ENCODE data around the gene ELL. TPM values are rescaled to one million over a fixed set of nuclear protein-coding genes. Genes with fewer than 3 reads are reported as not detected.
A peak's percentile ranks its signal among the peaks of the same experiment; 100 is the strongest.

Gene ELL
- total and polyA plus RNA-seq, 9 of the 15 experiments (the other 6 are each of a cell fraction or from before 2014, with no cell fraction given) = 0.24 to 22.5 (median 4.1) TPM

GRCh38 chr19:18478545-18479311, 43.1 kb downstream of the ELL start (continued):
- TF ChIP-seq CEBPZ (IDR thresholded peaks at IDR 0.05; ENCODE audit: borderline replicate concordance, low read depth, low read length) (no peak), SMARCE1 (IDR thresholded peaks at IDR 0.05) (peak; percentile 25; the same call in 1 of the 2 replicates), ETV5 (CRISPR knock-in tag; IDR thresholded peaks at IDR 0.05; ENCODE audit: low read depth) (peak; percentile 86; the same call in 1 of the 2 replicates), MXI1 (IDR thresholded peaks at IDR 0.05; ENCODE audit: low read depth, low read length) (no peak), ESRRA (IDR thresholded peaks at IDR 0.05; ENCODE audit: borderline replicate concordance, low read depth) (no peak), ELF2 (CRISPR knock-in tag; IDR thresholded peaks at IDR 0.05) (peak; percentile 79), NR4A1 (CRISPR knock-in tag; IDR thresholded peaks at IDR 0.05) (no peak), NR4A1 (tag; IDR thresholded peaks at IDR 0.05) (no peak), RNF219 (CRISPR knock-in tag; IDR thresholded peaks at IDR 0.05) (no peak), CCNT2 (IDR thresholded peaks at IDR 0.05; ENCODE audit: borderline replicate concordance, extremely low read depth, insufficient read length, low read depth, low read length) (no peak), NFIX (CRISPR knock-in tag; IDR thresholded peaks at IDR 0.05; ENCODE audit: low read depth) (no peak), PHB2 (IDR thresholded peaks at IDR 0.05; ENCODE audit: low read depth) (no peak), KAT8 (IDR thresholded peaks at IDR 0.05; ENCODE audit: low read depth) (no peak), ZC3H4 (CRISPR knock-in tag; IDR thresholded peaks at IDR 0.05; ENCODE audit: borderline replicate concordance) (no peak), RHOXF2B (CRISPR knock-in tag; conservative IDR thresholded peaks at IDR 0.05) (no peak), ETV1 (tag; conservative IDR thresholded peaks at IDR 0.05; ENCODE audit: low read depth) (peak; percentile 96), IRF1 (CRISPR knock-in tag; IDR thresholded peaks at IDR 0.05; ENCODE audit: borderline replicate concordance) (no peak), TAF9B (IDR thresholded peaks at IDR 0.05; ENCODE audit: partially characterized antibody) (no peak), HDGF (IDR thresholded peaks at IDR 0.05) (no peak), ZNF280A (IDR thresholded peaks at IDR 0.05; ENCODE audit: low read depth, partially characterized antibody) (no peak), PRMT5 (CRISPR knock-in tag; IDR thresholded peaks at IDR 0.05) (no peak), SETDB1 (IDR thresholded peaks at IDR 0.05; ENCODE audit: low read length) (no peak)
